Neural progenitor cell (in vitro differentiated cells): ENCODE results near the gene PHEX.

Source experiments
- CTCF ChIP-seq: fragments of 200-600 bp; sonication (generic); IDR thresholded peaks from 2 replicates; pipeline ENCODE4 v1.5.1; 2017; ENCODE audit warnings: antibody characterized with exemption, mild to moderate bottlenecking
- EZH2 ChIP-seq: fragments of 200-600 bp; sonication (generic); IDR thresholded peaks from 2 replicates; pipeline ENCODE4 v1.6.1; 2017; ENCODE audit warnings: antibody characterized with exemption, mild to moderate bottlenecking, moderate library complexity

GRCh38 chrX:22025751-22026150 is 6.4 kb upstream of the PHEX start:
- TF ChIP-seq CTCF (no peak), EZH2 (no peak)
